Astrocyte of the hippocampus (primary cell): ENCODE measurements around the gene MYO15A.
A peak's percentile ranks its signal among the peaks of the same experiment; 100 is the strongest.

Source experiments
- DNase-seq: peaks from one replicate; pipeline ENCODE4 v3.0.0; 2011; ENCODE audit warnings: low read depth, low spot score

MYO15A gene, protein sequence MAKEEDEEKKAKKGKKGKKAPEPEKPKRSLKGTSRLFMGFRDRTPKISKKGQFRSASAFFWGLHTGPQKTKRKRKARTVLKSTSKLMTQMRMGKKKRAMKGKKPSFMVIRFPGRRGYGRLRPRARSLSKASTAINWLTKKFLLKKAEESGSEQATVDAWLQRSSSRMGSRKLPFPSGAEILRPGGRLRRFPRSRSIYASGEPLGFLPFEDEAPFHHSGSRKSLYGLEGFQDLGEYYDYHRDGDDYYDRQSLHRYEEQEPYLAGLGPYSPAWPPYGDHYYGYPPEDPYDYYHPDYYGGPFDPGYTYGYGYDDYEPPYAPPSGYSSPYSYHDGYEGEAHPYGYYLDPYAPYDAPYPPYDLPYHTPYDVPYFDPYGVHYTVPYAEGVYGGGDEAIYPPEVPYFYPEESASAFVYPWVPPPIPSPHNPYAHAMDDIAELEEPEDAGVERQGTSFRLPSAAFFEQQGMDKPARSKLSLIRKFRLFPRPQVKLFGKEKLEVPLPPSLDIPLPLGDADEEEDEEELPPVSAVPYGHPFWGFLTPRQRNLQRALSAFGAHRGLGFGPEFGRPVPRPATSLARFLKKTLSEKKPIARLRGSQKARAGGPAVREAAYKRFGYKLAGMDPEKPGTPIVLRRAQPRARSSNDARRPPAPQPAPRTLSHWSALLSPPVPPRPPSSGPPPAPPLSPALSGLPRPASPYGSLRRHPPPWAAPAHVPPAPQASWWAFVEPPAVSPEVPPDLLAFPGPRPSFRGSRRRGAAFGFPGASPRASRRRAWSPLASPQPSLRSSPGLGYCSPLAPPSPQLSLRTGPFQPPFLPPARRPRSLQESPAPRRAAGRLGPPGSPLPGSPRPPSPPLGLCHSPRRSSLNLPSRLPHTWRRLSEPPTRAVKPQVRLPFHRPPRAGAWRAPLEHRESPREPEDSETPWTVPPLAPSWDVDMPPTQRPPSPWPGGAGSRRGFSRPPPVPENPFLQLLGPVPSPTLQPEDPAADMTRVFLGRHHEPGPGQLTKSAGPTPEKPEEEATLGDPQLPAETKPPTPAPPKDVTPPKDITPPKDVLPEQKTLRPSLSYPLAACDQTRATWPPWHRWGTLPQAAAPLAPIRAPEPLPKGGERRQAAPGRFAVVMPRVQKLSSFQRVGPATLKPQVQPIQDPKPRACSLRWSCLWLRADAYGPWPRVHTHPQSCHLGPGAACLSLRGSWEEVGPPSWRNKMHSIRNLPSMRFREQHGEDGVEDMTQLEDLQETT (N-terminal part only)

DNA sequence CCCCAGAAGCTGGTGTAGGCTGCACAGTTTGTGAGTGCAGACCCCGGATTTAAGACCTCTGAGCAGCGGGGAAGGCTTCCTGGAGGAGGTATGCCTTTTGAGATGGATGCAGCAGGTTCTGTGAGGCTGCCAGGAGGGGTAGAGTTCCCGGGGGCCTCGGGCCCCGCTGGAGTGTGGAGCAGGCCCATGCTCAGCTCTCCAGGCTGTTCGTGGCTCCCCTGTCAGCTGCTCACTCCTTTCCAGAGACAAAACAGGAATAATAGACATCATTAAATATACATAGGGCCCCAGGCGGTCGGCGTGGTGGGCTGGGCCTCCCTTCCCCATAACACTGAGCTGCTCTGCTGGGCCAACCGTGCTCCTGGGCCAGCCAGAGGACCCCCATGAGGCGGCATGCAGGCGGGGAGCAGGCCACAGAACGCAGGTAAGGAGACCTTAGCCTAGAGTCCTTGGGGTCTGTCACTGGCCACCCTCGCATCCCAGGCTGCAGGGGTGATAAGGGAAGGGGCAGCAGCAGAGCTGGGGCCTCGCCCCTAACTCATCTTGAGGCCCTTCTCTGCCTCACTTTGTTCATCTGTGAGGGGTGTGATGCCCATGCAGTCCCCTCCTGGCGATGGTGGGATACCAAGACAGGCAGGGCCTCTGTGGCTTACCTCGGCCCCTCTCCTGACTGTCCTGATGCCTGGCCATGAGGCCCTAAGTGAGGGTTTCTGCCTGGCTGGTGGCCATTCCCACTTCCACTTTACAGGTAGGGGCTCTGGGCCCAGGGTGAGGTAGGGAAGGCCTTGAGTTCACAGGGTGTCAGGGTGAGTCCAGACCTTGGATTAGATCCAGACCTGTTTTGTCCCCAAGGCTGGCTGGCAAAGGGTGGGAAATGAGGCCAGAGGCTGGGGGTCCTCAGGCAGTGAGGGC lies at the start of gene MYO15A:
Gene MYO15A, plus strand, starts transcription at position 356 of the 912 bp plus-strand sequence. CDS start 10,045 bp downstream, outside the sequence.
- no peak for DNase-seq

DNA sequence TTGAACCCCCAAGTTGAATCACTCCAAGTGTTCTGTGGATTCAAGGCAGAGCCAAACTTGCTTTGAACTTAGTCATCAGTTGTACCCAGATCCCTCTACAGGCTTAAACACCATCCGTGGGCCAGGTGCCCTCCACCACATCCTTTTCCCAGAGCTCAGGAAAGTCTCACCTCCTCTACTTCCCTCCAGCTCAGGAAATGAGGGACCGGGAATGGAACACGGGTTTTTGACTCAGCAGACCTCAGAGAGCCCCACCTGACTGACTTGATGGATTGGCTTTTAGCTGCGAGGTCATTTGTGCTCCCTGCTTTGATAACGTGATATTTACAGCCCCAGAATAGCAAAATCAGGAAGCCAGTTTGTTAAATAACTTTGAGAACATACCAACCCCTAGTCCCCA lies 49.3 kb upstream of the MYO15A start:
- DNase-seq = no peak

DNA sequence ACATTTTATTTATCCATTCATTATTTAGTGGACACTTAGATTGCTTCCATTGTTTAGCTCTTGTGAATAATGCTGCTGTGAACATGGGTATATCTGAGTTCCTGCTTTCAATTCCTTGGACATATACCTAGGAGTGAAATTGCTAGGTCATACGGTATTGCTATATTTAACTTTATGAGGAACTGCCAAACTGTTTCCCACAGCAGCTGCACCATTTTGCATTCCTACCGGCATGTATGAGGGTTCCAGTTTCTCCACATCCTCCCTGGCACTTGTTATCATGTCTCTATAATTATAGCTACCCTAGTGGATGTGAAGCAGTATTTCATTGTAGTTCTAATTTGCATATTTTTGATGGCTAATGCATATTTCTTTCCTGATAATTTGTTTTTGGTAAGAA lies 44.5 kb upstream of the MYO15A start:
- no peak for DNase-seq

DNA sequence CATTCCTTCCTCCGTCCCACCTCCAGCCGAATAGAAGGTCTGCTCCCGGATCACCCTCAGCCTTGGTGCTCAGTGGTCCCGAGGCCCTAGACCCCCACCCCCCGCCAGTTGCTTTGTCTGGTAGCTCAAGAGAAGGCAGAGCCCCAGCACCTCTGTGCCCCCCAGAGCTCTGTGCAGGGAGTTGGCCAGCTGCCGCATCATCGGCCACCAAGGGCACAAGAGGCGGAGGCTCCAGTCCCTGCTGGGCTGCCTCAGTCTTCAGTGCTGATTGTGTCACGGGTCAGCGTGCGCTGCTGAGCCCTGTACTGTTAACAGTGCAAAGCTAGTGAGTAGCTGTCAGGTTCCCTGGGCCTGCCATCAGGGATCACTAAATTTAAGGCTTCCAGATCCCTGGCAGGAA lies 43.0 kb upstream of the MYO15A start:
- no peak for DNase-seq

DNA sequence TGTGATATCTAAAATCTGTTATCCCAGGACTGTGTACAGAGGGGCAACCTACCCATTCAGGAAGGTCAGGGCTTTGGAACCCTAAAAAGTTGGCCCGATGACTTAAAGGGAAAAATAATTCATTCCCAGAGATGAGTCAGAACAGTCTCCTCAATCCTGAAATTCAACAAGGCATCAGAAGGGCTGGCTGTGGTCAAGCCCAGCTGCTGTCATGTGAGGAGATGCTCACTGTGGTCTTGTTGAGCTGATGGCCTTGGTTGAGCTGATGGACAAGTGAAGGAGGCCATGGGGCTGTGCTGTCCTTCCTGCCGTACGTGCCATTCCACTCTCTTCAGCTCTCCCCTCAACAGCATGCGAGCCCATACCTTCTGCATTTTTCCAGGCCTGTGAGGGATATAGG lies 41.7 kb upstream of the MYO15A start:
- DNase-seq = no peak

DNA sequence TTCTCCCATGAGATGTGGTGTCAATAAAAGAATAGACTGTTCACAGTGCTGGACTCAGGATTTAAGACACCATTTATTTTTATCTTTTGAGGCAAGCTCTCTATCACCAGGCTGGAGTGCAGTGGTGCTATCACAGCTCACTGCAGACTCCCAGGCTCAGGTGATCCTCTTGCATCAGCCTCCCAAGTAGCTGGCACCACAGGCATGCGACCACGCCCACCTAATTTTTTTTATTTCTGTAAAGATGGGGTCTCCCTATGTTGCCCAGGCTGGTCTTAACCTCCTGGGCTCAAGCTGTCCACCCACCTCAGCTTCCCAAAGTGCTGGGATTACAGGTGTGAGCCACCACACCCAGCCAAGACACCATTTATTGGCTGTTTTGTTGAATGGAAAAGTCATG lies 39.5 kb upstream of the MYO15A start:
- no peak for DNase-seq

DNA sequence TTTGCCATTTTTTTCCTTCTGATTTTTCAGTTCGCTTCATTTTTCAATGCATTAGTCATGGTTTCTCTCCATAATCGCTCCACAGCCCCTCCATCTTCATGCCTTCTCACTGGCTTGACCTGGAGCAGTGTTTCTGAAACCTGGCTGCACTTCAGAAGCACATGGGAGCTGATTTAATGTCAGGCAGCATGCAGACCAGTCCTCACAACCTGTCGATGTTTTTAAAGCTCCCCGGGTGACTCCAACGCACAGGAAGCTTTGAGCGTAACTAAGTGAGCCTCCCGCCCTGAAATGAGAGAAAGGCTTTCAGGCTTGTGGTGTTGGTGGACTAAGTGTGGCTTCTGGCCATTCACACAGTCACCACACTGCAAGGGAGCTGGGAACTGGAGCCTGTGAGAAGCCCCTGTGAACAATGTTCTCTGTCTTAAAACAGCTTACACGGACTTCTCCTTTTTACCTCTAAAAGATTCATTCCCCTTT lies 37.7 kb upstream of the MYO15A start:
- peak; percentile 53 for DNase-seq

DNA sequence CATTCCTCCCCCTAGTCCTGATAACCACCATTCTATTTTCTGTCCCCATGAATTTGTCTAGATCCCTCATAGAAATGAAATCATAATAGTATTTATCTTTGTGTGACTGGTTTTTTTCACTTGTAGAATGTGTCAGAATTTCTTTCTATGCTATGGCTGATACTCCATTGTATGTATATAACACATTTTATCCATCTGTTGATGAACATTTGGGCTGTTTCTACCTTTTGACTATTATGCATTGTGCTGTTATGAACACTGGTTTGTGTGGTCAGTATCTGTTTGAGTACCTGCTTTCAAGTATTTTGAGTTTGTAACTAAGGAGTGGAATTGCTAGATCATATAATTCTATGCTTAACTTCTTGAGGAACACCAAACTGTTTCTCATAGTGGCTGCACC lies 36.8 kb upstream of the MYO15A start:
- no peak for DNase-seq

DNA sequence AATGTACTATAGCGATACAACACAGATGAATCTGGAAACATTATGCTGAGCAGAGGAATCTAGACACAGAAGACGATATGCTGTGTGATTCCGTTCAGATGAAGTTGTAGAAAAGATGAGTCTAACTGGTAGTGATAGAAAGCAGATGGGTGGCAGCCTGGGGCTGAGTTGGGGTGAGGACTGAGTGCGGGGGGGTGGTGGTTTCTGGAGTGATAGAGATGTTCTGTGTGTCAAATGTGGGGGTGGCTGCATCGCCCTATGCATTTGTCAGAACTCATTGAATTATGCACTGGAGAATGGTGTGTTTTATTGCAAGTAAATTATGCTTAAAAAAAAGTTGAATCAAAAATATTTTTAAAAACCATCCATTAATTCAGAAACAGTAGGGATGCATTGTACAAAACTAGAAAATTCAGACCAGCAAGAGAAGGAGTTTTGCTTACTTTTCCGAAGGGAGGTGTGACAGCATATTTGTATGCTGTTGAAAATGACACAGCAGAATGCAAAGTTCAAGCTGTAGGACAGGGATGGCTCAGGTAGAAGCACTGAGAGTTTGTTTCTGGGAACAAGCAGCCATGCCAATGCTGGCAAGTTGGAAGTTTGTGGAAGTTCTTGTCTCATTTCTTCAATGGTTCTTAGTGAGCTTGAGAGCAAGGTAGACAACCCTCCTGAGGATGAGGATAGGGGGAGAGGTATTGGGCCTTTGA lies 33.8 kb upstream of the MYO15A start:
- DNase-seq = no peak

DNA sequence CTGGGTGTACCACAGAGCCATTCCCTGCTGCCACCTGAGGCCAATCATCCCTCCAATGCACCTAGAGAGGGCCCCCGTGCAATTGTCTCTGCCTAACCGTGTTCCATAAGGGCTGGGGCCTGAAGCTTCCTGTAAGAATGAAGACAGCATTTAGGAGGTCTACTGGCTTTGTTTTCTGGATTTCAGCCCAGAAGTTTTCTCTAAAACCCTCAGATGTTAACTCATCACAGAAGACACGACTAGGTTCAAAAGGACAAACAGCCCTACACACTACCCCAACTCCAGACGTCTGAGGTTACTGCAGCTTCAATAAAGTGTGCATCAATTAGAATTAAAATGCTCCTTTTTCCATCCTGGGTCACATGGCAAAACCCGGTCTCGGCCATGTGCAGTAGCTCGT lies 31.6 kb upstream of the MYO15A start:
- DNase-seq = no peak

DNA sequence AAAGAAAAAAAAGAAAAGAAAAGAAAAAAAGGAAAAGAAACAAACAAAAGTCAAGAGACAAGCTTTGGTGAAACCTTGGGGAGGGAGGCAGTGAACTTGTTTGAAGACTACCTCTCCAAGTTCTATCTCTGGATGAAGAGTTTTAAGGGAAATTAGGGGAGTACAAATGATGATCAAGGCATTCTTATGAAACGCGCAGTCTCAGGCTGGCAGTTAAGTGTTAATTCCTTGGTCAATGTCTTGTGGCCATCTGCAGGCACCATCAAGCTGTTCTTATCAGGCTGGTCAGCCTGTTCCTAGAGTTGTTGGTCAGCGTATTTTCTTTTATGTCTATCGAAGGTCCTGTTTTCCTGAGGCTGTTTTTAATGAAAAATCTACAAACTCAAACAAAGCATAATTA lies 29.0 kb upstream of the MYO15A start:
- DNase-seq = no peak

DNA sequence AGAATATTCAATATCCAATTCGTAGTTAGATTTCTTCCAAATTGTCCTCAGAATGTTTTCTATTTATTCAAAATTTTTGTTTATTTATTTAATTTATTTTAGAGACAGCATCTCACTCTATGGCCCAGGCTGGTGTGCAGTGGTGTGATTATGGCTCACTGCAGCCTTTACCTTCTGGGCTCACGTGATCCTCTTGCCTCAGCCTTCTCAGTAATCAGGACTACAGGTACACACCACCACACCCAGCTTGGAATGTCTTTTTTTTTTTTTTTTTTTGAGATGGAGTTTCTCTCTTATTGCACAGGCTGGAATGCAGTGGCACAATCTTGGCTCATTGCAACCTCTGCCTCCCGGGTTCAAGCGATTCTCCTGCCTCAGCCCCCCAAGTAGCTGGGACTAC lies 24.3 kb upstream of the MYO15A start:
- DNase-seq = no peak

DNA sequence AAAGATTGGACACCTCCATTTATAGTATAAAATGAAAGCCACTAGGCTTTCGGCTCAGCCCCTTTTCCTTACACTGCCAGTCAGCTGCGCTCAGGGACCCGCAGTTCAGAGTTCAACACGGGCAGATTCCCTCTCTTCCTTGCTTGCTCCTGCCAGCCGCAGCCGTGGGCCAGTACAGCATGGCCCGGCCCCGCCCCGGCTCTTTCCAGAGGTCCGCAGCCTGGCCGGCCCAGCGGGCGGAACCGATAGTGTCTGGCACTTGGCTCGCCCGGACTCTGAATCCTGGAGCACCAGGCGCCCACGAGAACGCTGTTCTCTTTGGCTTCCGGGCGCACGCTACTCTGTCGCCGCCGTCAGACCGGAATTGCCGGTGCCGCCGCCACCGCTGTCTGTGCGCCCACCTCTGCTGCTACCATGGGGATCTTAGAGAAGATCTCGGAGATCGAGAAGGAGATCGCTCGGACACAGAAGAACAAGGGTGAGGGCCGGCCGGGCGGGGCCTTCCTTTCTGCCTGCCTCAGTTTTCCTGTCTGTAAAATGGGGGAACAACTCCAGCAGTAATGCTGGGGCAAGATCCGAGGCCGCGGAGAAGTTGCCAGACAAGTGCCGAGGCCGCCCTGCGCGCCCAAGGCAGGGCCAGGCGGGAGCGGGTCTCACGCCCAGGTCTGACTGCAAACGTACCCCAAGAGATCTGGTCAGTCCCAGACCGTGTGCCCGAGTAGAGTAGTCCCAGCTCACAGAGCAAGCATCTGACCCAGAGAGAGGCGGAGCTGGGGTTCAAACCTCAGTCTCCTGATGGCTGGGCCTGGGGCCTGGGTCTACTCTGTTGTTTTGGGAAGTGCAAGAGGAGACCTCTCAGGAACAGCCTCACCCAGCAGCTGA lies 20.7 kb upstream of the MYO15A start, which contains the start of gene DRG2:
Gene DRG2, plus strand, starts transcription at position 339 of the 882 bp plus-strand sequence. Its CDS starts 76 bp downstream, at position 415.
- DNase-seq = peak; percentile 97

DNA sequence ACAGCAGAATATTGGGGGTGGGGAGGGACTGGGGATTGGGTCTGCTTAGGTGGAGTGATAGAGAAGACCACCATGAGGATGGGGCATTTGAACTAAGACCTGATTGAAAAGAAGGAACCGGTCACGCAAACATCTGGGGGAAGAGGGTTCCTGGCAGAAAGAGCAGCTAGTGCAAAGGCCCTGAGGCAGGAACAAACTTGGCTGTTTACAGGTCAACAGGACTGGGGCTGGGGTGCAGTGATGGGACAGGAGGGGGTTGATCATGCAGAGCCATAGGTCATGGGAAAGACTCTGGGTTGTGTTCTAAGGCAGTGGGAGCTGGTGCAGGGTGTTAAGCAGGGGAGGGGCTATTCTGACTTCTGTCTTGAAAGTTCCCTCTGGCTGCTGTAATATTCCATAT lies 18.9 kb upstream of the MYO15A start:
- DNase-seq = no peak

DNA sequence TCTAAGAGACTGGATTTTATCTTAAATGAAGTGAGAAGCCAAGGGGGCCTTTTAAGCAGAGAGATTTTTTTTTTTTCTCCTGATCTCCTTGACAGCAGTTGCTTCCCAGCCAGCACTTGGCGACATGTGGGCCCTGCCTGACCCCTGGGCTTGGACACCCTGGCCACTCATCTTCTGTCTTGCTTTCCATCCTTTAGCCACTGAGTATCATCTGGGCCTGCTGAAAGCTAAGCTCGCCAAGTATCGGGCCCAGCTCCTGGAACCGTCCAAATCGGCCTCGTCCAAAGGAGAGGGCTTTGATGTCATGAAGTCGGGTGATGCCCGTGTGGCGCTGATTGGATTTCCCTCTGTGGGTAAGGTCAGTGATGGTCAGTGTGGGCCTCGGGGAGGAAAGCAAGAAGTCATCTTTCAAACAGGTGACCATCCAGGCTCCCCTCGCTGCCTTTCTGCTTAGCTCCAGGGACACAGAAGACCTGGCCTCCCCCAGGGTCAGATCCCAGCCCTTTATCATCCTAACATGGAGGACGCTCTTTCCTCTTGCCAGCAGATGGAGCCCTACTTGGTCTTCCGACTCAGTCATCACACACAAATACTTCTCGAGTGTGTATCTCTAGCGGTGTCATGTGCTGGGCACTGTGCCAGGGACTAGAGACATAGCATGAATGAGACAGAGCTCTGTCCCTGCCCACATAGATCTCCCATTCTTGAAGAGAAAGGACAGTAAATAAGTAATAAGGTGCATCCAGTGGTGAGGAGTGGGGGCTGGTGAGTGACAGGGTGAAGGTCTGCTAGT lies 14.7 kb upstream of the MYO15A start:
- peak; percentile 56 for DNase-seq

DNA sequence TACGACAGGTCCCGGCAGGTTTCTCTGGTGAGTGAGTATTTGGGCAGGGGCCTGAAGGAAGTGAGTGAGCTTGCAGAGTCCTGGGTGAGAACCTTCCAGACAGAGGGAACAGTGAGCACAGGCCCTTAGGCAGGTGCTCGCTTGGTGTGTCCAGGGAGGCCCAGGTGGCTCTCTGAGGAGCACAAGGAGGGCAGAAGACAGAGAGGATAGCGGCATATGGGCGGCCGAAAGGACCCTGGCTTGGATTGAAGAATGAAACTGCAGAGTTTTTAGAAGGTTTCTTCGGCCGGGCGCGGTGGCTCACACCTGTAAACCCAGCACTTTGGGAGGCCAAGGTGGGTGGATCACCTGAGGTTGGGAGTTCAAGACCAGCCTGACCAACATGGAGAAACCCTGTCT lies 14.1 kb upstream of the MYO15A start:
- DNase-seq = no peak

DNA sequence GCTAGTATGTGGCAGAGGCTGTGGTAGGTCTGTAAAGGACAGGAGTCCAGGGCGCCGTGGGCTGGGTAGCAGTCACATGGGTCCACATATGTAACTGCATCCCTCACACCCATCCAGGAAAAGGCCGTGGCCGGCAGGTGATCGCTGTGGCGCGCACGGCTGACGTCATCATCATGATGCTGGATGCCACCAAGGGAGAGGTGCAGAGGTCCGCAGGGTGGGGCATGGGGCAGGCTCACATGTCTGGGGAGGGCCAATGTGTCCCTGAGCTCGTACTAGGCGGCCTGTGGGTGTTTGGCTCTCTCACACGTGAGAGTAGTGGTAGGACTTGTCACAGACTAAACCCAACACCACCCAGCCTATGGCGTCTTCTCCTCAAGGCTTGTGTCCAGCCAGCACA lies 9.0 kb upstream of the MYO15A start:
- DNase-seq = no peak

DNA sequence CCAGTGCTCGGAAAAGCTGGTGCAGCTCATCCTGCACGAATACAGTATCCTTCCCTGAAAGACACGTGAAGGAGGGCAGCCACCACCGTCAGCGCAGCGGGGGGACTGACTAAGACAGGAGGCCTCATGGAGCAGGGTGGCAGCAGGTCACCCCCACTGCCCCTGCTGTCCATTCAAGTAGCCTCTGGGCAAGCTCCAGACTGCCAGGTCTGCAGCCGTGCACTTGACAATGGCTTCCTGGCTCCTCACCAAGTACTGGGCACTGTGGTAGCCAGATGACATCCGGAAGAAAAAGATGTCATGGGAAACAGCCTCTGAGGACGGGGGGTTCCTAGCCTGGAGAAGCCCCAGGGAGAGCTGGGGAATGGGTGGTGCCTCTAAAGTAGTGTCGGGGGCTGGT lies 7.9 kb upstream of the MYO15A start:
- DNase-seq = no peak
